GM18867 (cell line): ENCODE measurements around the gene PRKG1.

Source experiments
- ATAC-seq: cut with Tn5 transposase; IDR thresholded peaks from one replicate; pipeline ENCODE4 v1.9.1; 2021; ENCODE audit warnings: mild to moderate bottlenecking, moderate library complexity; ENCODE audit not compliant: unreplicated experiment

Gene PRKG1

DNA sequence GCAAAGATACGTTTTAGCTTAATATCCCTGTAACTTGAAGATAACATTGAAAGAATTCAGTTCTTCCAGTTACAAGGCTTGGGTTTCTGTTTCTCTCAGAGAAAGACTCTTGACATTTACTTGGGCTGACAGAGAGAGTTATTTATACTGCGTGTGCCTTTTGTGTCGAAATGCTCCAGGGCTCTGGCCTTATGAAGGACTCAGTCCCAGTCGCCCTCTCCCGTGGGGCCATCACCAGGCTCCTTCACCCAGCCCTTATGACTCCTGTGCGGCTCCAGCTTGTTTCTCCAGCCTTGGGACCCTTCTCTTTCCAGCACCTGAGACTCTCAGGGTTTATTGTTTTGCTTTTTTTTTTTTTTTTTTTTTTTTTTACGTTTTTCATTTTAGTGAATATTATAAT is 997.5 kb downstream of the PRKG1 start:
- ATAC-seq, result no peak

DNA sequence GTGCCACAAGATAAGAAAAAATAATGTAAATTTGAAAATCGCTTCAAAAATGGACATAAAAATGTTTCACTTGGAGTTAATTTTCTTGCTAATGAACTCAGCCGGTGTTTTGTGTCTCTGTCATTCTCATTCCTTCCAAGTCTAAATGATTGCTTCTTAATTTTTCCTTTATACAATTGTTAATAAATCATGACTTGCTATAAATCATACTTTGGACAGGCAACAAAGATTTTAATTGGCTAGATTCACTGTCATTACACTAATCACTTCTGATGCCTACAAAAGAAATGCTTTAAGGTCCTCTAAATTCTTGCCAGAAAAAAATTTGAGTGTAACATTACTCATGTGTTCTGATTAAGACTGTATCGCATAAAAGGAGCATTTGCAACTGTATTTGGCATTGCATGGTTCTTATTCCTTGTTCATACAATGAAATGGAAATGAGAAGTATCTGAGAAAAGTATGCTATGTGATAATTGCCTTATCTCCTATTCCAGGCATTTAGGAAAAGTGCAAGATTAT is 1000.3 kb downstream of the PRKG1 start:
- ATAC-seq, result no peak

- no peak for ATAC-seq
Measured at GRCh38 chr10:52077814-52078213, 1003.5 kb downstream of the PRKG1 start.

DNA sequence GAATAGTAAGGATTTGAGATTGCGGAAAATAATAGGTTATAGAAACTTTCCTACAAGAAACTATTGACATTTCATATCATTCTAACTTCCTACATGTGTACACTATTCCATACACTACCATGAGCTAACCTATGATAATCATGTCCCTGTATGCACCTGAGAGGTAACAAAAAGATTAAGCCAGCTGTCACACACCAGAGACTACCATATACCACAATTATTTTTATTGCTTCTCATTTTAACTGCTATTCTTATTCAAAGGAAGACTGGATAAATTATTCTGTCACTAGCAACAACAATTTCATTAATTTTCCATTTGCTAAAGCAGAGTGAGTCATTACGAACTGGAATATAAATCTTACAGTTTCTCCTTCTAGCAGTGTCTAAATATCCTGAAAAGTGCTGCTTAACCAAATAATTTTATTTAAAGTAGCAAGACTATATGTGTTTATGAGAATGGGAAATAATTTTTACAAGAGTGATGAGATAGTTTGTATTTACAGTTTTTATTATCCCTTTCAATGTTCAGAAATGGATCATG is 1004.2 kb downstream of the PRKG1 start:
- ATAC-seq, result no peak

GRCh38 chr10:52082307-52082706 is 1008.0 kb downstream of the PRKG1 start:
- peak; percentile 93 for ATAC-seq

DNA sequence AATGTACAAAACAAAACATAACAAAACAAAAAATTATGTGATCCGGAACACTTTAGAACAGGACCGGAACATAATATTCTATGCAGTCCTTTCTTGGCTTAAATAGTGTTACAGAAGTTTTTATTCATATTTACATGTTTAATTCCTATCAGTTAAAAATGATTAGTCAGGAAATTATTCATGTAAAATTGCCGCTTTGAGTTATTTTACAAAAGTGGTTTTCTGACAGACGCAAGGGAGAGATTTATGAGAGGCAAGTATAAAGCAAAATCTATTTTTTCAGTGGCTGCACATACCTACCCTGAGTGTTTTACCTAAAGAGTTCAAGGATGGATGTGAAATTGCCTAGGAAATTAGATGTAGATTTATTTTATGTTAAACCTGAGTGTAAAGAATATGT is 1009.1 kb downstream of the PRKG1 start:
- ATAC-seq, result no peak

- no peak for ATAC-seq
Measured at GRCh38 chr10:52092390-52092789, 1018.1 kb downstream of the PRKG1 start.

GRCh38 chr10:52098130-52098529 is 1023.8 kb downstream of the PRKG1 start:
- no peak for ATAC-seq

GRCh38 chr10:52099026-52099600 is 1024.8 kb downstream of the PRKG1 start:
- no peak for ATAC-seq

- ATAC-seq, result no peak
Measured at GRCh38 chr10:52100011-52100547, 1025.8 kb downstream of the PRKG1 start.

- no peak for ATAC-seq
Measured at GRCh38 chr10:52105301-52105700, 1031.0 kb downstream of the PRKG1 start.

DNA sequence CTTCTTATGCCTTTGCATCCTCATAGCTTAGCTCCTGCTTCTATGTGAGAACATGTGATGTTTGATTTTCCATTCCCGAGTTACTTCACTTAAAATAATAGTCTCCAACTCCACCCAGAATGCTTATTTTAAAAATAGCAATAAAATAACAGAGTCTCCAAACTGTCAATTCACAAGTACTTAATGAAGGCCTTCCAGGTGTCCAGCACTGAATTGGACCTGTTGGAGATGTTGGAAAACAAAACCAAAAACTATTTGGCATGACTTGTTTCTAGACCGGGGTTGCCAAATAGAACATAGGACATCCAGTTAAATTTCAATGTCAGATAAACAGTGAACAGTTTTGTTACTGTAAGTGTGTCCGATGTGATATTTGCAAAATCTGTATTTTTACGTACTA is 1031.7 kb downstream of the PRKG1 start:
- ATAC-seq, result no peak

GRCh38 chr10:52106899-52107298 is 1032.6 kb downstream of the PRKG1 start:
- no peak for ATAC-seq

GRCh38 chr10:52108236-52108635 is 1033.9 kb downstream of the PRKG1 start:
- ATAC-seq, result no peak

GRCh38 chr10:52110576-52110975 is 1036.3 kb downstream of the PRKG1 start:
- ATAC-seq, result no peak

DNA sequence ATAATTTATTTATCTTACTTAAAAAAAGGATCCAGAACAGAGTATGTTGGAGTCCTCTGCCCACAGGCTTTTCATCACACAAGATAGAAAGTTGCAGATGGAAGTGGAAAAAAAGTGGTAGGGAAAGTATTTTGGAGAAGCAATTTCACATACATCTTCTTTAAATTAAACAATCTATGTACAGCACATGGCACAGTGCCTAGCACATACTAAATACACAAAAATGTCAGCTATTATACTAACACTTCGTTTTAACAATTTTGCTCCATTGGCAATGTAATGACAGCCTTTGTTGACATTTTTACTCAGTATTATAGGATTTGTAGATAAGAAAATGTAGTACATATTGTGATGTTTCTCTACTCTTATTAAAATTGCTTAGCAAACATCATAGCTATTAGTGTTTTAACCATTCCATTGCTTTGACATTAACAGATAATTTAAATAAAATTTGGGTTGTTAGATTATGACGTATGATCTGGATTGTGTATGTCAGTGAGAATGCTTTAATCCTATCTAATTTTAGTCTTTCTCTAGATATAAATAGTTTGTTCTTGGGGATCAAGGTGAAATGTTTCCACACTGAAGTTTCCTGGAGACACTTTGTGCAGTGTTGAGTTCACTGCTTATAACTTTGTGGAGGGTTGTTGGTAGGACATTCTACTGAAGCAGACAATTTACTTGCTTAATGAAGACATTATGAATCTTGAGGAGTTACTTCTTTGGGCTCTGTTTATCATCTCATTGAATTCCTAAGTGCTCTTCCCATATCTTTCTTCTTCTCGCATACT is 1037.0 kb downstream of the PRKG1 start:
- ATAC-seq, result no peak

- no peak for ATAC-seq
Measured at GRCh38 chr10:52115823-52116222, 1041.5 kb downstream of the PRKG1 start.

DNA sequence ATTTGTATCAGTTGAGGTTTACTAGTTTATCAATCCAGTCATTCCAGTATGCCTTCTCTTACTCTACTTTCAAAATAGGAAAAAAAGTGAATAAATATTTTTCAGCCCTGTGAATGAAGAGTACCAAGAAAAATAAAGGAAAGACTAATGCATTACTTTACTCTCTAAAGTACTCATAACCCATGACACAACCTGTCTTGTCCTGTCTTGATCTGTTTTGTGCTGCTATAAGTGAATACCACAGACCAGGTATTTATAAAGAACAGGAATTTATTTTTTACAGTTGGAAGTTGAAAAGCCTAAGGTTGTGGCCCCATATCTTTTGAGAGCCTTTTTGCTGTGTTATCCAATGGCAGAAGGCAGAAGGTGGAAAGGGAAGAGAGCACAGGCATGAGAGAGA is 1045.2 kb downstream of the PRKG1 start:
- ATAC-seq, result no peak

DNA sequence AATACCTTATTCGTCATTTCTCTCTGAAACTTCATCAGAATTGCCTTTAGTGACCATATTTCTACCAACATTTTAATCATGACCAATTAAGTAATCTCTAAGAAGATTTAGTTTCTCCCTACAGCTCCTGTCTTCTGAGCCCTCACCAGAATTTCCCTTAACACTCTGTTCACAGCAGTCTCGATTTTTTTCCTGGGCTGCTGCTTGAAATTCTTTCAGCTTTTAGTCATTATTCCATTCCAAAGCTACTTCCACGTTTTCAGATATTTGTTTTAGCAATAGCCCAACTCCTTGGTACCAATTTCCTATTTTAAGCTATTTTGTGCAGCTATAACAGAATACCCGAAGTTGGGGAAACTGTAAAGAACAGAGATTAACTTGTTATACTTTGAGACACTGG is 1047.4 kb downstream of the PRKG1 start:
- ATAC-seq, result no peak

- ATAC-seq, result no peak
Measured at GRCh38 chr10:52128056-52128683, 1053.9 kb downstream of the PRKG1 start.

DNA sequence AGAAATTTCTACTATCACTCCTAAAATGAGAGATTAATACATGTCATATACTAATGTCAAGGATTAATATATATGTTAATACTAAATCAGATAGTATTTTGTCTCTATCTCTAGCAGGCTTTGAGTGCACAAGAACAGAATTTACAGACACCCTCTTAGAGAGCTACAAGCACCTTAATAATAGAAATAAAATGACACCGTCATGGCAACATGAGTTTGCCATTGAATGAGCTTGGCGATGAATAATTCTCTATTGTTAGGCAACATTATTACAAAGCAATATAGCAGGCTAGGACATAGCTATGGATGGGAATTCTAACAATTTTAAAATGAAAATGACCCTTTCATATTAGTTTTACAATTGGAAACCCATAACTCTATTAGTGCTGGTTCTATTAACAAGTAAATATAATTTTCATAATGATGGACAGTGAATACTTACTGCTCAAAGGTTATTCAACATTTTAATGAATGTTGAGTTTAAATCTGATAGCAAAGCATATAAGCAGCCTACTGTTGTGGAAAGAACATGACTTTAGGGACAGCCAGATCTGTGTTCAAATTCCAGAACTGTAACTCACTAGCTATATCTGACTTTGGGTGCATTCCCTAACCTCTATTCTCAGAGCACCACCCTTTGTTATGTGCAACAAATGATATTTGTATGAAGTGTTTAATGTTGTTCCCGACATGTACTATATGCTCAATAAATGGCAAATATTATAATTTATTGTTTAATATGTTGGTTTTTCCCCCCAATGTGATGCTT is 1055.3 kb downstream of the PRKG1 start:
- ATAC-seq, result no peak
